Raji (cell line): ENCODE measurements around the gene SYNJ2.

Experiments used
- POLR2A ChIP-seq: IDR thresholded peaks from 2 replicates; pipeline ENCODE4 v1.6.1; 2011; ENCODE audit warnings: low read depth, low read length, control low read depth; ENCODE audit not compliant: insufficient read depth

The SYNJ2 gene

GRCh38 chr6:157953580-157954091 lies 28.0 kb upstream of the SYNJ2 start:
- TF ChIP-seq POLR2A = no peak

DNA sequence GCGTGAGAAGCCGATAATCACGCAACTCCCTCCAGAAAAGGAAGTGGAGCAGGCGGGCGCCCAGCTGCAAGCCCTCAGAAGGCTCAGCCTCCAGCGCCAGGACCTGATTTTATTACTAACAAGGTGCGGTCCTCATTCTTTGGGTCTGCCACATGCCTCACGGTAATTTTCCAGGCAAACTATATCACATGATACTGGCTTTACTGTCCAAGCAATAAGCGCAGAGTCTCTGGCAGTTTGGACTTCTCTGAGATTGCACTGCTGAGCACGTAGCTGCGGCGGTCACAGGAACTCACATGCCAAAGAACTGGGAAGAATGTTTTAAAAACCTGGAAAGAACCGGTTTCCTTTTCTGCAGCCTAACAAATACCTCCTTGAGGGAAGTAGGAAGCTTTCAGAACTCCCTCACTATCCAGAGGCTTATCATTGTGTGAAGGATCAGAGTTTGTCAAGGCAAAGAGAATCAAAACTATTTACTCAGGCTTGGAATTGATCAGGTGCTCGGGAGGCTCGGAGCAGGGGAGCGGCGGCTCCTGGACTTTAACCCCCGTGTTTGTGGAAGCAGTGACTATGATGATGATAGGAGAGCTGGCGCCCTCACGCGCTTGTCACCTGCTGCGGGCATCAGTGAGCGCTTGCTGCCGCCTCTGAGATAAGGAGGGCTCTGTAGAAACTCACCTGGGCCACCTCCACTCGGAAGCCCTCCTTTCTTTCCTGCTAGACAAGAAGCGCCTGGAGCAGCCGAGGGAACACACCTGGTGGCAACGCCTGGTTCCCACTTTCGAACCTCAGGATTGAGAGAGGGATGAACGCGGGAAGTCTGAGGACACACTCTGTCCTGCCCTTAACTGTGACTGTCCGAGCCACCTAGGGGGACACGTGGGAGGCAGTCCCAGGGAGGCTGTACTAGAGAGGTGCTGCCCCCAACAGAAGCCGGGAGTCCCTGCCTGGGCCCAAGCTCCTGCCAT lies 27.2 kb upstream of the SYNJ2 start:
- TF ChIP-seq POLR2A = no peak

DNA sequence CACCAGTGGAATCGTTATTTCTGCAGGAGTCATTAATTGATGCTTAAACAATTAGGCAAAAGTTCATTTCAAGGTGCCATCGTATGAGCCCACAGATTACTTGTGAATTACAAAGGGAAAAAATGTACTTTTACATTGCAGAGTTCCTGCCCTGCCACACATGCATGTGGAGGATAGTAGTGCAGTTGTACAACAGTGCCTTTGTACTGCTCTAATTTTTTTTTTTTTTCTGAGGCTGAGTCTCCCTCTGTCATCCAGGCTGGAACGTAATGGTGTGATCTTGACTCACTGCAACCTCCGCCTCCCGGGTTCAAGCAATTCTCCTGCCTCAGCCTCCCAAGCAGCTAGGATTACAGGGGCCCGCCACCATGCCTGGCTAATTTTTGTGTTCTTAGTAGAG lies 26.0 kb upstream of the SYNJ2 start:
- no peak for TF ChIP-seq POLR2A

DNA sequence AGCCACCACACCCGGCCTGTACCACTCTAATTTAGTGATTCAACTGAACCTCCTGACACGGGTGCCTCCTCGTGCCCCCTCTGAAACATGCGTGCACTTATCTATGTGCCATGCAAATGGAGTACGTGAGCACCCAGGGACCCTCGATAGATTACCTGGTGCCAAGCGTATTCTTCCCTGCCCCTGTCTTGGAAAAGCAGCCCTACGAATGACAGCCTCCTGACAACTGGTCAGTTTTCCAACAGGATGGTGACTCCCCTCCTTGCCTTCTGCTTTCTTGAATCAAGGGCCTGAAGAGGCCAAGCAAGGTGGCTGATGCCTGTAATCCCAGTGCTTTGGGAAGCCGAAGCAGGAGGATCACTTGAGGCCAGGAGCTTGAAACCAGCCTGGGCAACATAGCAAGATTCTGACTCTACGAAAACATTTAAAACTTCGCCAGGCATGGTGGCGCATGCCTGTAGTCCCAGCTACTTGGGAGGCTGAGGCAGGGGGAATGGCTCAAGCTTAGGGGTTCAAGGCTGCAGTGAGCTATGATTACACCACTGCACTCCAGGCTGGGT lies 25.4 kb upstream of the SYNJ2 start:
- no peak for TF ChIP-seq POLR2A

DNA sequence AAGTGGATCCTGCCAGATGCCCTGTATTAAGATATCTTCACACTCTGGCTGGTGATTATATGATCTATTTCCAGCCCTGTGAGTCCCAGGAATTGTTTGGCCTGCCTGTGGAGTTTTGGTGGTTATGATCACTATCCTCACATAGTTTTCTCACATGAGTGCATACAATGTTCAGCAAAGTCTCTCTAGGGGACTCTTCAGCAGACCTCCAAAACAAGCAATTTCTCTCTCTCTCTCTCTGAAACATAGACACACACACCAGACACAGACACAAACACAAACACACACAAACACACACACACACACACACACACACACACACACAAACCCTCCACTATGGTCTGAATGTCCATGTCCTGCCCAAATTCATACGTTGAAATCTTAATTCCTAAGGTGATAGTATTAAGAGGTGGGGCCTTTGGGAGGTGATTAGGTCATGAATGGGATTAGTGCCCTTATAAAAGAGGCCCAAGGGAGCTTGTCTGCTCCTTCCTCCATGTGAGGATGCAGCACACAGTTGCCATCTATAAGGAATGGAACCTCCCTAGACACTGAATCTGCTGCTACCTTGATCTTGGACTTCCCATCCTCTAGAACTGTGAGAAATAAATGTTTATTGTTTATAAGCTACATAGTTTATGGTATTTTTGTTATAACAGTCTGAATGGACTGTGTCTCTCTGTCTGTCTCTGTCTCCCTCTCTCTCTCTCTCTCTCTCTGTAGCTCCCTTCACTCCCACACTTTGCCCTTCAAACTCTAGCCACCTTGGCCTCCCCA lies 22.0 kb upstream of the SYNJ2 start:
- no peak for TF ChIP-seq POLR2A

DNA sequence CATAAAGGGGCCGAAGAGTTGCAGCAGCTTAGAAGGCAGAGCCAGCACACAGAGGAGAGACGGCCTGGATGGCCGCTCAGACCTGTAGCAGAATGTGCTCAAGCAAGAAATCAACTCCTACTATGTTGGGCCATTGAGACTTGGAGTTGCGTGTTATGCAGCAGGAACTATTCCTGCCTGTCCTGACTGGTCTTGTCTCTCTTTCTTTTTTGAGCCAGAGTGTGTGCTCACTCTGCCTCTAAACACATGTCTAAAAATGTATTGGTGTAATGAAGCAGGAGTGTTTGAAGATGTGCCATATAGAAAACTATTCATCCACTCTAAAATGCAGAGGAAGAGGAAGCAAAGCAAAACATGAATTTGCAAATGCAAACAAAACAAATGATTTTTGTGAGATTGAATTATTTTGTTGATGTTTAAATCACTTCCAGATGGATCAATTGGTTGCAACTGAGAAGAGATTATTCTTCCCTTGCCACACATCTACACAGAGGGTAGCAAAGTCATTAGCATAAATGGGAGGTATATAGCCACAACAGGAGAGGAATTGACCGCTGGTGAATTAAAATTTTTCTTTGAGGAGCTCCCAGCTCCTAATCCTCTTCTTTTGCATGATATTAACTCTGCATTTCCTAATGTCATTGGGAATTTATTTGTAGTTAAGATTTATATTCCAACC lies 20.4 kb upstream of the SYNJ2 start:
- no peak for TF ChIP-seq POLR2A

DNA sequence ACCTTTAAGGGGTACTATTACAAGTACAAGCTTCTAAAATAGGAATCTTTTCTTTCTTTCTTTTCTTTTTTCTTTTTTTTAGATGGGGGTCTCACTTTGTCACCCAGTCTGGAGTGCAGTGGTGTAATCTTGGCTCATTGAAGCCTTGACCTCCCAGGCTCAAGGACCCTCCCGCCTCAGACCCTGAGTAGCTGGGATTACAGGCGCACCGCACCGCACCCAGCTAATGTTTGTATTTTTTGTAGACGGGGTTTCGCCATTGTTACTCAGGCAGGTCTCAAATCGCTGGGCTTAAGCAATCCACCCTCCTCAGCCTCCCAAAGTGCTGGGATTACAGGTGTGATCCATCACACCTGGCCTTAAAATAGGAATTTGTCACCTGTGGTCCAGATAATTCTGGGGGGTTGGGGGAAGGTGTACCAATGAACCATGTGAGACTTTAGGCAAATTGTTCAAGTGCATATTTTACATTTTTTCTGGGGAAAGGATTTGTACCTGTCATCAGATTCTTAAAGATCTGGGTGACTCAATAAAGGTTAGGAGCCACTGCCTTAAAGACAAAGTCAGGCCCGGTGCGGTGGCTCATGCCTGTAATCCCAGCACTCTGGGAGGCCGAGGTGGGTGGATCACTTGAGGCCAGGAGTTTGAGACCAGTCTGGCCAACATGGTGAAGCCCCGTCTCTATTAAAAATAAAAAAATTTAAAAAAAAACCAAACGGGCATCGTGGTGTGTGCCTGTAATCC lies 19.7 kb upstream of the SYNJ2 start:
- no peak for TF ChIP-seq POLR2A

DNA sequence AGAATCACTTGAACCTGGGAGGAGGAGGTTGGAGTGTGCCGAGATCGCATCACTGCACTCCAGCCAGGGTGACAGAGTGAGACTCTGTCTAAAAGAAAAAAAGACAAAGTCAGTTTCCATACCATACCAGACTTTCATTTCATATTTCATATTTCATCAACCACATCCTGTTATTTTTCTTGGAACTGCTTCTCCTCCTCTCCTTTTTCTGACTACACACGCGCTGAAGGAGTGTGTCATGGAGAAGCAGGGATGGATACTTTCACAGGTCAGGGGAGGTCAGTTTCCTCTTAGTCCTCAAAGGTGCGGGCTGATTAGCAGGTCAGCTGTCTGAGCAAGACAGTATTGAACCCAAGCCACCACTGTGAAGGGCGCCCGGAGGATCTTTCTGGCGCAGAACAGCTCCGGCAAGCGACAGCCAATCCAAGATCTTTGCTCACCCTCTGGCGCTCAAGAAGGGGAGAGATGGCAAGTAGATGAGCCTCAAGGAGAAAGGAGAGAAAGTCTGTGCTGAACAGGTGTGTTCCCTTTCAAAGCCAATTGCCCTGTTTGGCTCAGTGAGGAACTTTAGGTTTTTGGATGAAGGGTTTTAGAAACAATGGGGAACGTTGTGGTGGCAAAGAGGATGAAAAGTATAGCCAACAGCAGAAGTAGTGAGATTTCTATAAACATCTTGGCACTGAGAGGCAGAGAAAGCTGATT lies 18.9 kb upstream of the SYNJ2 start:
- TF ChIP-seq POLR2A = no peak

- TF ChIP-seq POLR2A = no peak
Observed at GRCh38 chr6:157964100-157964499, 17.6 kb upstream of the SYNJ2 start.

GRCh38 chr6:157965387-157965786 lies 16.3 kb upstream of the SYNJ2 start:
- no peak for TF ChIP-seq POLR2A

GRCh38 chr6:157966589-157966977 lies 15.1 kb upstream of the SYNJ2 start:
- TF ChIP-seq POLR2A = no peak

GRCh38 chr6:157967020-157967419 lies 14.6 kb upstream of the SYNJ2 start:
- TF ChIP-seq POLR2A = no peak

DNA sequence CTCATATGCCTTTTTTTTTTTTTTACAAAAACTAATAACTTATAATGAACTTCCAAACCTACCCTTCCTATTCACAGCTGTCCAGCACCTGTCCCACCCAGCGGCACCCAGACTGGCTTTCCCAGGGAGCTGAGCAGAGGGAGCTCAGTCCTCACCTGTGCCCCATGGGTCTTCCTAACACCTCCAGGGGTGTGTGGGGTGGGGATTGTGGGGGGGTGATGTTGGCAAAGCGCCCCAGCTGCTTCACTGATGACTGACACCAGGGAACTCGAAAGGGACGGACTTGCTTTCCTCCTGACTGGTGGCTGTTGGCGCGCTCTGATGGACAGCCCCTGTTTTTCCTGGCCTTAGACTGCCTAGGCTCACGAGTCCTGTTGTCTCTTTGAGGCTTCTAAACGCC lies 14.2 kb upstream of the SYNJ2 start:
- no peak for TF ChIP-seq POLR2A
